ENCODE measurements around the gene HNRNPAB.

Gene HNRNPAB

DNA sequence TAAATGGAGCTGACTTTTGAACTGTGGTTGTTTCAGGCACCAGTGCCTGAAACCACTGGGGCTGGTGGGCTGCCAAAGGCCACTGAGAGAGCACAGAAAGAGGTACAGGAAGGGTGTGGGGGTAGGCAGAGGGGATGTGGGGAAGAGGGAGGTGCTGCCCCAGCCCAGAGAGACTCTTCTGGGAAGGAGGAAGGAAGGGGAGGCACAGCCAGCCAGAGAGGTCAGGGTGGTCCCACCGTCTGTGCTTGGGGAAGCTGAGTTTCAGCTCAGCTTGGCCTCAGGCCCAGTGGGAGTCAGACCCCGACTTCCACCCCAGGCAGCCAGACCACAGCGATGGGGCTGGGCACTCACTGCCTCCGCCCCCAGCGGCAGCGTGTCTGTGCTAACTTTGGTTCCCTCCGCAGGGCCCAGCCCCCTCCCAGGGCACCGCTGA, 36.9 kb downstream of the HNRNPAB start:
- Histone ChIP-seq H3K9ac (ENCODE audit: low read length) (no peak overlapping the region), H3K4me1 (ENCODE audit: low read length) (no peaks in the 10 kb centered on the region), H3K36me3 (replicated peaks; ENCODE audit: low read depth, low read length) (no peaks in the 10 kb centered on the region), H3K27me3 (ENCODE audit: low read depth, low read length) (no peaks in the 10 kb centered on the region), H3K4me3 (ENCODE audit: low read length) (no peak overlapping the region), H3K79me2 (ENCODE audit: low read length) (no peaks in the 10 kb centered on the region), H3K4me2 (ENCODE audit: low read length) (no peak overlapping the region), H4K20me1 (ENCODE audit: insufficient read depth, low read length) (no peaks in the 10 kb centered on the region), H3K27ac (ENCODE audit: low read length) (no peak overlapping the region), H3K9me3 (ENCODE audit: insufficient read depth, low read length) (no peaks in the 10 kb centered on the region), H2AFZ (ENCODE audit: low read depth, low read length) (no peak overlapping the region)
- no peak for TF ChIP-seq EZH2phosphoT487 (IDR thresholded peaks at IDR 0.05; ENCODE audit: low read depth)
- TF ChIP-seq, protein P1, sequence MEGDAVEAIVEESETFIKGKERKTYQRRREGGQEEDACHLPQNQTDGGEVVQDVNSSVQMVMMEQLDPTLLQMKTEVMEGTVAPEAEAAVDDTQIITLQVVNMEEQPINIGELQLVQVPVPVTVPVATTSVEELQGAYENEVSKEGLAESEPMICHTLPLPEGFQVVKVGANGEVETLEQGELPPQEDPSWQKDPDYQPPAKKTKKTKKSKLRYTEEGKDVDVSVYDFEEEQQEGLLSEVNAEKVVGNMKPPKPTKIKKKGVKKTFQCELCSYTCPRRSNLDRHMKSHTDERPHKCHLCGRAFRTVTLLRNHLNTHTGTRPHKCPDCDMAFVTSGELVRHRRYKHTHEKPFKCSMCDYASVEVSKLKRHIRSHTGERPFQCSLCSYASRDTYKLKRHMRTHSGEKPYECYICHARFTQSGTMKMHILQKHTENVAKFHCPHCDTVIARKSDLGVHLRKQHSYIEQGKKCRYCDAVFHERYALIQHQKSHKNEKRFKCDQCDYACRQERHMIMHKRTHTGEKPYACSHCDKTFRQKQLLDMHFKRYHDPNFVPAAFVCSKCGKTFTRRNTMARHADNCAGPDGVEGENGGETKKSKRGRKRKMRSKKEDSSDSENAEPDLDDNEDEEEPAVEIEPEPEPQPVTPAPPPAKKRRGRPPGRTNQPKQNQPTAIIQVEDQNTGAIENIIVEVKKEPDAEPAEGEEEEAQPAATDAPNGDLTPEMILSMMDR (IDR thresholded peaks at IDR 0.05; ENCODE audit: low read depth, low read length): no peak

DNA sequence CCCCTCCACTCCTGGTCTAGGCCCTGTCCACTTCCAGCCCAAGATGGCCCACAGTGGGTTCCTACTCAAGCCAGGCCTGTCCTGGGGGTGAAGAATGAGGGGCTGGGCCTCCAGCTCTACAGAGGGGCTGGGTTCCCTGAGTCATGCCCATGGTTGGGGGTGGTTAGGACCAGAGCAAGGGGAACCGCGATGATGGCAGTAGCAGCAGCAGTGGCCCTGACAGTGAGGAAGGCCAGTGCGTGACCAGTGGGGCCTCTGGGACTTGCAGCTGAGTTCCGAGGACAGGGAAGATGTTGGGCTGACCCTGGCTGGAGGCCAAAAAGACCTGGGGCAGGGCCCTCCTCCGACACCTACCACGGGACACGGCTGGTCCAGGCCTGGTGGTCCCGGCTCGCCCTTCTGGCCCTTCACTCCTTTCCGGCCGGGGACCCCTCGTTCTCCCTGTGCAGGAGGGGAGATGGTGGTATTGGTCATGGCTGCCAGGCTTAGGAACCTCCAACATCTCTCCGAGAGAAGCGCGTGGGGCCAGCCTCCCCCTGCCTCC, 37.4 kb downstream of the HNRNPAB start:
- no peak overlapping the region for H3K27ac ChIP-seq (ENCODE audit: low read length)

DNA sequence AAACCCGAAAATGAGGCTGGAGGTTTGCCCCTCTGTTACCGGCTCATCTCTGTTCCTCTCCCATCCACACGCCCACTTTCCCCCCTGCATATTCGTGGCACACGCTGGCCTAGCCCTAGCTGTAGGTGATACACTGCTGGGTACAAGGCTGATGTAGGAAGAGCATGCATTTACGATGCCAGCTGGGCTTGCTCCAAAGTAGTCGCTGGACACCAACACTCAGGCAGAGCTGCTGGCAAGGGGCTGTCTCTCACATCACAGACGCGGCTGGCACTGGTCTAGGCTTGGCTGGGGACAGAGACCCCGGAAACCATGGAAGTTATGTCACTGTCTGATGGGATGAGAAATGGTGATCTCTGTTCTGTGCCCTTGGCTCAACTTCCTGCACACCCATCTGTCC, 38.1 kb downstream of the HNRNPAB start:
- Histone ChIP-seq H3K79me2 (ENCODE audit: low read length) (no peaks in the 10 kb centered on the region), H3K27ac (ENCODE audit: low read length) (no peak overlapping the region), H3K27me3 (ENCODE audit: low read depth, low read length) (no peaks in the 10 kb centered on the region), H4K20me1 (ENCODE audit: insufficient read depth, low read length) (no peaks in the 10 kb centered on the region), H3K9me3 (ENCODE audit: insufficient read depth, low read length) (no peaks in the 10 kb centered on the region), H3K9ac (ENCODE audit: low read length) (no peak overlapping the region), H3K4me1 (ENCODE audit: low read length) (no peaks in the 10 kb centered on the region), H3K4me3 (ENCODE audit: low read length) (no peak overlapping the region), H3K36me3 (replicated peaks; ENCODE audit: low read depth, low read length) (no peaks in the 10 kb centered on the region), H2AFZ (ENCODE audit: low read depth, low read length) (no peak overlapping the region), H3K4me2 (ENCODE audit: low read length) (no peak overlapping the region)
- no peak for TF ChIP-seq EZH2phosphoT487 (IDR thresholded peaks at IDR 0.05; ENCODE audit: low read depth)
- TF ChIP-seq, protein P1 (IDR thresholded peaks at IDR 0.05; ENCODE audit: low read depth, low read length): no peak

More for the DNA sequence above, 37.4 kb downstream of the HNRNPAB start:
- no peaks in the 10 kb centered on the region for H3K4me1 ChIP-seq (ENCODE audit: low read length)
- TF ChIP-seq EZH2phosphoT487 (IDR thresholded peaks at IDR 0.05; ENCODE audit: low read depth): no peak
- no peaks in the 10 kb centered on the region for H3K79me2 ChIP-seq (ENCODE audit: low read length)
- no peak overlapping the region for H3K4me2 ChIP-seq (ENCODE audit: low read length)
- no peak overlapping the region for H3K4me3 ChIP-seq (ENCODE audit: low read length)
- H4K20me1 ChIP-seq (ENCODE audit: insufficient read depth, low read length): no peaks in the 10 kb centered on the region
- H3K9ac ChIP-seq (ENCODE audit: low read length): no peak overlapping the region
- no peaks in the 10 kb centered on the region for H3K36me3 ChIP-seq (replicated peaks; ENCODE audit: low read depth, low read length)
- no peaks in the 10 kb centered on the region for H3K27me3 ChIP-seq (ENCODE audit: low read depth, low read length)
- H3K9me3 ChIP-seq (ENCODE audit: insufficient read depth, low read length): no peaks in the 10 kb centered on the region
- no peak overlapping the region for H2AFZ ChIP-seq (ENCODE audit: low read depth, low read length)

DNA sequence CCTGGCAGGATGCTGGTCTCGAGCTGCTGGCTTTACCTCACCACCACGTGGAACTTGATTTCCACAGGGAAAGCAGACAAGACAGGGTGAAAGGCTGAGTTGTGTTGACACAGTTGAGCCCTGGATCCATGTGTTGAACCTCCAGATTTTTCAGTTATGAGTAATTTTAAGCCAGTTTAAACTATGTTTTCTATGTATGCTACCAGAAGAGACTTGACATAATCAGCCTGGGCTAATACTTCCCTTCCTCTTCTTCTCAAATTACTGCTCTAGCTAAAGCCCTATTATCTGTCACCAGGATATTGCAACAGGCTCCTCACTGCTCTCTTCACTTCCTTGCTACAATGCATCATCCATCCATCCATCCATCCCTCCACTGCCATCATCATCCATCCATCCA, 40.2 kb downstream of the HNRNPAB start:
- H3K27ac ChIP-seq (ENCODE audit: low read length): no peak overlapping the region
- H3K9ac ChIP-seq (ENCODE audit: low read length): no peak overlapping the region
- no peaks in the 10 kb centered on the region for H3K36me3 ChIP-seq (replicated peaks; ENCODE audit: low read depth, low read length)
- H3K4me3 ChIP-seq (ENCODE audit: low read length): no peak overlapping the region
- no peak for TF ChIP-seq EZH2phosphoT487 (IDR thresholded peaks at IDR 0.05; ENCODE audit: low read depth)
- TF ChIP-seq, protein P1 (IDR thresholded peaks at IDR 0.05; ENCODE audit: low read depth, low read length): no peak
- H3K4me1 ChIP-seq (ENCODE audit: low read length): no peaks in the 10 kb centered on the region
- H3K4me2 ChIP-seq (ENCODE audit: low read length): no peak overlapping the region
- H4K20me1 ChIP-seq (ENCODE audit: insufficient read depth, low read length): no peaks in the 10 kb centered on the region
- no peak overlapping the region for H2AFZ ChIP-seq (ENCODE audit: low read depth, low read length)
- no peaks in the 10 kb centered on the region for H3K27me3 ChIP-seq (ENCODE audit: low read depth, low read length)
- H3K79me2 ChIP-seq (ENCODE audit: low read length): no peaks in the 10 kb centered on the region
- H3K9me3 ChIP-seq (ENCODE audit: insufficient read depth, low read length): no peaks in the 10 kb centered on the region

Data from OCI-LY3 (cell line).